Naive thymus-derived CD4-positive, alpha-beta T cell (primary cell): ENCODE data around the gene FCHSD2. TPM values are rescaled to one million over a fixed set of nuclear protein-coding genes. Genes with fewer than 3 reads are reported as not detected.

Source experiments
- ATAC-seq: fragments of 150-1000 bp; cut with Tn5 transposase; 2 replicates; pipeline ENCODE4 v1.10.0; 2021; ENCODE audit warnings: mild to moderate bottlenecking, moderate library complexity
- CTCF ChIA-PET: fragments of 350-600 bp; sonication (Branson Sonifier 250); formaldehyde crosslinking; loops from one replicate; lab custom pipeline; 2021; ENCODE audit warnings: antibody characterized with exemption; lab: Charles Lee
- POLR2A ChIA-PET: fragments of 350-600 bp; sonication (Branson Sonifier 250); formaldehyde crosslinking; loops from one replicate; lab custom pipeline; 2021; ENCODE audit warnings: antibody characterized with exemption, inconsistent platforms; lab: Charles Lee
- DNase-seq, 9 donors: peaks; one replicate each; pipeline versions ENCODE4 v3.0.0 to v3.0.0-alpha.2; 2020 to 2022; ENCODE audit warnings: mixed read lengths in 1 of 9
- H3K27ac ChIP-seq: one replicate; pipeline ENCODE4 v1.7.0; 2013; ENCODE audit warnings: mild to moderate bottlenecking, low read depth, low read length, moderate library complexity
- H3K27me3 ChIP-seq, 2 donors: one replicate each; pipeline ENCODE4 v1.7.0; 2013; ENCODE audit warnings: low read length in 2 of 2, mild to moderate bottlenecking in 2 of 2, moderate library complexity in 2 of 2; ENCODE audit not compliant: control insufficient read depth in 2 of 2, insufficient read depth in 2 of 2
- H3K36me3 ChIP-seq, 3 experiments: 1 replicate in 2 of 3; 2 replicates in 1 of 3; pipeline ENCODE4 v1.7.0; 2013; ENCODE audit warnings: low read length in 3 of 3, mild to moderate bottlenecking in 3 of 3, moderate library complexity in 1 of 3; ENCODE audit not compliant: insufficient read depth in 3 of 3, control insufficient read depth in 2 of 3
- H3K4me1 ChIP-seq, 2 donors: one replicate each; pipeline ENCODE4 v1.7.0; 2013; ENCODE audit warnings: low read length in 2 of 2, mild to moderate bottlenecking in 2 of 2, moderate library complexity in 1 of 2; ENCODE audit not compliant: control insufficient read depth in 2 of 2, insufficient read depth in 2 of 2
- H3K4me3 ChIP-seq: 2 replicates; pipeline ENCODE4 v1.7.0; 2013; ENCODE audit warnings: mild to moderate bottlenecking, low read length
- H3K9me3 ChIP-seq, 3 experiments: 1 replicate in 2 of 3; 2 replicates in 1 of 3; pipeline ENCODE4 v1.7.0; 2013; ENCODE audit warnings: low read length in 3 of 3; ENCODE audit not compliant: control insufficient read depth in 2 of 3
- H3K27ac Mint-ChIP-seq, 9 donors: one replicate each; pipeline ENCODE4 v1.8.0; 2020 to 2022; ENCODE audit warnings: mixed read lengths in 9 of 9, mild to moderate bottlenecking in 8 of 9, moderate library complexity in 5 of 9, inconsistent platforms in 2 of 9
- H3K27me3 Mint-ChIP-seq, 5 donors: one replicate each; pipeline ENCODE4 v1.8.0; 2021 to 2022; ENCODE audit warnings: mixed read lengths in 5 of 5, mild to moderate bottlenecking in 1 of 5
- H3K36me3 Mint-ChIP-seq, 5 donors: one replicate each; pipeline ENCODE4 v1.8.0; 2020 to 2022; ENCODE audit warnings: mixed read lengths in 5 of 5, mild to moderate bottlenecking in 3 of 5, inconsistent platforms in 1 of 5
- H3K4me1 Mint-ChIP-seq, 7 donors: one replicate each; pipeline ENCODE4 v1.8.0; 2020 to 2022; ENCODE audit warnings: mixed read lengths in 7 of 7, mild to moderate bottlenecking in 3 of 7, inconsistent platforms in 1 of 7
- H3K4me3 Mint-ChIP-seq, 10 donors: one replicate each; pipeline ENCODE4 v1.8.0; 2020 to 2022; ENCODE audit warnings: mild to moderate bottlenecking in 10 of 10, mixed read lengths in 10 of 10, moderate library complexity in 6 of 10, inconsistent platforms in 2 of 10
- H3K9me3 Mint-ChIP-seq, 11 donors: one replicate each; pipeline ENCODE4 v1.8.0; 2020 to 2022; ENCODE audit warnings: mixed read lengths in 11 of 11, mild to moderate bottlenecking in 4 of 11, inconsistent platforms in 1 of 11, moderate library complexity in 1 of 11
- intact Hi-C, 2 donors: fragments of 100-400 bp; cut with micrococcal nuclease; formaldehyde crosslinking; loops; one replicate each; pipeline ENCODE4 v1.15.1; 2023
- polyA plus RNA-seq, 2 donors: library from polyadenylated mRNA; unstranded; fragments of 300-500 nt; fragmentation: Illumina TruSeq; gene quantifications; one replicate each; pipeline ENCODE4 v1.2.3, GENCODE V29; 2021
- total RNA-seq, 6 experiments: library from RNA in 5 of 6; stranded (reverse) in 5 of 6; gene quantifications; 1 replicate in 5 of 6; 2 replicates in 1 of 6; pipeline ENCODE4 v1.2.3 and lab custom pipeline; 2021 to 2026

The FCHSD2 gene
- total and polyA plus RNA-seq, 7 experiments from 2014 or later = 18.3 to 69.9 (median 48.6) TPM

DNA sequence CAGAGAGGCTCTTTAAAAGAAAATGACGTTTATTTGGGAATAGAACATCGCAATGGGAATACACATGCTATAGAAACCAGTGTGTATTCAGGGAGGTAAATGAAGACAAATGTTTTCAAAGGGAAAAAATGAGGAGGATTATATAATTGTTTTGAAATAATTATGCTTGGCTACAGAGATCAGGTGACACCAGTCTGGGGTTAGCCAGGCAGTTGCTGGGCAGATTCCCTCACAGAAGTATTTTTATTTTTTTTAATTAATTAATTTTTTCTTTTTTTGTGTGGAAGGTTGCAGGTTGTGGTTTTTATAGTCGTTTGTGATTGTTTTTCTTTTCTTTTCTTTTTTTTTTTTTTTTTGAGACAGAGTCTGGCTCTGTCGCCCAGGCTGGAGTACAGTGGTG lies 342.7 kb downstream of the FCHSD2 start:
- peaks cover 3 to 10% (median 5%) of the 10 kb centered on the region in 7 donors for H3K4me1 Mint-ChIP-seq
- H3K36me3 Mint-ChIP-seq = peaks cover 0 to 4% (median 0%) of the 10 kb centered on the region in 5 donors
- no peaks in the 10 kb centered on the region for H3K27me3 Mint-ChIP-seq
- Histone ChIP-seq H3K27ac (no peak overlapping the region), H3K36me3 (no peaks in the 10 kb centered on the region), H3K27me3 (no peaks in the 10 kb centered on the region), H3K4me3 (no peak overlapping the region), H3K9me3 (no peaks in the 10 kb centered on the region), H3K4me1 (peaks cover 2 to 3% of the 10 kb centered on the region in 2 donors)
- peak overlapping the region in 1 of 9 donors; percentile 10 for H3K27ac Mint-ChIP-seq
- H3K9me3 Mint-ChIP-seq = peaks cover 0 to 1% (median 0%) of the 10 kb centered on the region in 11 donors
- ATAC-seq (no peak), DNase-seq (no peak)
- POLR2A ChIA-PET = no interaction called here
- CTCF ChIA-PET = no interaction called here
- H3K4me3 Mint-ChIP-seq = no peak overlapping the region
- intact Hi-C loops = loop anchor here in 1 of 2 donors (10.0 kb wide), 1 partner anchor 685 kb away; the partner anchor contains the start of gene ANAPC15

DNA sequence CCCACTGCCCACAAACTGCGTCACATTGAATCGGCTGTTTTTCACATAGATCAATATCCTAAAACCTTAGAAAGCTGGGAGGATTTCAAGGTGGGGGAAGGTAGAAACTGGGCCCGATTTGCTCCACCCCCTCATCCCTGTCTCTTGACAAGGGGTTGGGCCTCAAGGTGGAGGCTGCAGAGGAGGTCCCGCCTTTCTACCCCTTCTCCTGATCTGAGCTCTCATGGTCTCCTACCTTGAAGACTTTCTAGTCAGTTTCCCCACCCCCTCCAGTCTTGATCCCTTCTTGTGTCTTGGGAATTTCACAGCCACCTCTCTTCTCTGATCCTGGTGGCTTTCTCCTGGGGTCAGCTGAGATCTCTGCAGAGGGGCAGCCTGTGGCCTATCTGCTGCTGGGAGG lies 343.8 kb downstream of the FCHSD2 start:
- Histone ChIP-seq H3K4me3 (no peak overlapping the region), H3K27ac (no peak overlapping the region), H3K4me1 (peaks cover 8 to 9% of the 10 kb centered on the region in 2 donors), H3K27me3 (no peaks in the 10 kb centered on the region), H3K9me3 (no peaks in the 10 kb centered on the region), H3K36me3 (no peaks in the 10 kb centered on the region)
- peak overlapping the region in 2 of 9 donors; percentile 9 to 78 for H3K27ac Mint-ChIP-seq
- ATAC-seq (no peak), DNase-seq (no peak)
- POLR2A ChIA-PET = no interaction called here
- CTCF ChIA-PET = interaction anchor here (0.5 to 0.6 kb wide), 3 partner anchors 74 to 730 kb away, joined by 3 to 4 read pairs (median 3); no protein-coding TSS in a partner anchor
- intact Hi-C loops = loop anchor here in 1 of 2 donors (10.0 kb wide), 1 partner anchor 684 kb away; the partner anchor contains the start of gene ANAPC15
- no peaks in the 10 kb centered on the region for H3K27me3 Mint-ChIP-seq
- H3K9me3 Mint-ChIP-seq = peaks cover 0 to 1% (median 0%) of the 10 kb centered on the region in 11 donors
- H3K36me3 Mint-ChIP-seq = peaks cover 0 to 4% (median 0%) of the 10 kb centered on the region in 5 donors
- H3K4me1 Mint-ChIP-seq = peaks cover 7 to 21% (median 14%) of the 10 kb centered on the region in 7 donors
- peak overlapping the region in 1 of 10 donors; percentile 12 for H3K4me3 Mint-ChIP-seq

DNA sequence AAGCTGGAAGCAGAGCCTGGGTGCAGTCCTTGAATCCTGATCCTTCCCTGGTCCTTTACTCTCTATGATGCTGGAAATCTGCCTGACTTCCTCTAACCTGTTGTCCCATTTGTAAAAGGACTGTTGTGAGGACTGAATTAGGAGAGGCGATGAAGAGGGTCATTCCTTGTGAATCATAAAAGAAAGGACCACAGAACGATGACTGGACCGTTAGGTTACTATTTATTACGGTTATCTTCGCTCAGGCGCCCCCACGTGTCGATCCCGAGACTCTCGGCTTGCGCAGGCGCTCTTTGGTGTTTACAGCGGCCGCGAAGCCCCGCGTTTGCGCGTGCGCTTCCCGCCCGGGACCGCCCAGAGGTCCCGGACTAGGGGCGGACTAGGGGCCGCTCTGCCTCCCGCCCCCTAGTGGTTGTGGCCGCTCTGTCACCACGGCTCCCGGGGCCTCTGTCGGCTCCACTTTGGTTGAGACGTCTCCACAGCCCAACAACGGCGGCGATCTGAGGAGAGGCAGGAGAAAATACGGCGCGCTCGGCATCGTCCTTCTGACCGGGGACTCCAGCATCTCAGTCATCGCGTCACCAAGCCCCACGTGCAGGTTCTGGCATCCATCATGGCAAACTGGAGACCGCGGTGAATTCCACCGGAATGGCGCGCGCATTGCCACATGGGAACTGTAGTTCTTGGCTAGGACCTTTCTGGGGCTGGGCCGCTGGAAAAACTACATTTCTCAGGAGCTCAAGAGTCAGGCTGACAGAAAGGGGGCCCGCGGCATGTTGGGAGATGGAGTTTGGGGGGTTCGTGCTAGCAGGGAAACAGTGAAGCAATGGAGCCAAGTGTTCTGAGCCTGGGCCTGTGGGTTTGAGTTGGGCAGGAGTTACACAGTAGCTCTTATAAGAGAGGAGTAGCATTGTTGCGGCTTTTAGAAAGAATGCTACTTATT lies 348.4 kb downstream of the FCHSD2 start, which contains the start of gene STARD10:
Gene STARD10 (minus strand): TSS at position 623 of the 943 bp plus-strand sequence. CDS start 12,866 bp downstream, outside the sequence.
- CTCF ChIA-PET = interaction anchor here (0.6 to 3.9 kb wide), 18 partner anchors 11 to 571 kb away, joined by 3 to 102 read pairs (median 4); no protein-coding TSS in a partner anchor
- no peaks in the 10 kb centered on the region for H3K27me3 ChIP-seq
- H3K4me3 Mint-ChIP-seq = peak within 1 kb of the TSS; percentile 78 to 100 (median 98)
- ATAC-seq (peak; percentile 97), DNase-seq (peak; percentile 90 to 97 (median 96))
- H3K9me3 ChIP-seq = no peaks in the 10 kb centered on the region
- peak within 1 kb of the TSS; percentile 99 for H3K27ac ChIP-seq
- no peaks in the 10 kb centered on the region for H3K27me3 Mint-ChIP-seq
- peaks cover 19 to 35% (median 28%) of the 10 kb centered on the region in 7 donors for H3K4me1 Mint-ChIP-seq
- no peaks in the 10 kb centered on the region for H3K36me3 Mint-ChIP-seq
- peak within 1 kb of the TSS; percentile 89 for H3K4me3 ChIP-seq
- H3K27ac Mint-ChIP-seq = peak within 1 kb of the TSS; percentile 99 to 100 (median 99)
- POLR2A ChIA-PET = interaction anchor here (0.6 to 4.0 kb wide), 25 partner anchors 8 to 349 kb away, joined by 3 to 31 read pairs (median 6); partner anchors contain the start of genes ARAP1, ATG16L2 and FCHSD2
- peaks cover 16 to 18% of the 10 kb centered on the region in 2 donors for H3K4me1 ChIP-seq
- H3K36me3 ChIP-seq = no peaks in the 10 kb centered on the region
- intact Hi-C loops = loop anchor here (1.0 to 10.0 kb wide), 11 partner anchors 12 to 804 kb away; partner anchors contain the start of genes ARAP1 (in 2 of the 2), ANAPC15 (in 1 of the 2), ATG16L2 (in 1 of the 2) and CLPB (in 1 of the 2)
- peaks cover 0 to 1% (median 0%) of the 10 kb centered on the region in 11 donors for H3K9me3 Mint-ChIP-seq

DNA sequence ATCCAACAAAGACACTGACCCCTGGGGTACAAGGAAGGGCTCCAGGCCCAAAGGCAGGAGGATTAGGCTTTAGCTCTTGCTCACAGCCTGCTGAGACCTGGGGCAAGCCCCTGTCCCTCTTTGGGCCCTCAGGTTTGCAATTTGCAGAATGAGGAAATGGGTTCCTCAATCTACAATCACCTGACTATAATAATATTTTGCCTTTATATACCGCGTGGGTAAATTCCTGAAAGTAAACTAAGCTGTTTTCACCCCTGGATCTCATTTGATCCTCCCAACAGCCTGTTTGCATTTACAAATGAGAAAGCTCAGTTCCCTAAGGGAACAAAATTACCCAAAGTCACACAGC lies 349.1 kb downstream of the FCHSD2 start:
- Mint-ChIP-seq H3K27ac (peak overlapping the region; percentile 99 to 100 (median 99)), H3K9me3 (peaks cover 0 to 1% (median 0%) of the 10 kb centered on the region in 11 donors), H3K4me3 (peak overlapping the region; percentile 78 to 100 (median 98)), H3K36me3 (no peaks in the 10 kb centered on the region), H3K4me1 (peaks cover 19 to 35% (median 31%) of the 10 kb centered on the region in 7 donors), H3K27me3 (no peaks in the 10 kb centered on the region)
- POLR2A ChIA-PET = interaction anchor here (0.6 to 4.0 kb wide), 18 partner anchors 9 to 1324 kb away, joined by 3 to 31 read pairs (median 6); partner anchors contain the start of genes ARAP1, ATG16L2 and FCHSD2
- H3K27me3 ChIP-seq = no peaks in the 10 kb centered on the region
- H3K36me3 ChIP-seq = no peaks in the 10 kb centered on the region
- no peaks in the 10 kb centered on the region for H3K9me3 ChIP-seq
- CTCF ChIA-PET = interaction anchor here (0.7 to 3.9 kb wide), 7 partner anchors 11 to 107 kb away, joined by 3 to 102 read pairs (median 5); no protein-coding TSS in a partner anchor
- H3K4me1 ChIP-seq = peaks cover 16 to 18% of the 10 kb centered on the region in 2 donors
- no peak for ATAC-seq
- no peak for DNase-seq
- intact Hi-C loops = loop anchor here (1.0 to 10.0 kb wide), 11 partner anchors 12 to 804 kb away; partner anchors contain the start of genes ARAP1 (in 2 of the 2), ANAPC15 (in 1 of the 2), ATG16L2 (in 1 of the 2) and CLPB (in 1 of the 2)
- H3K4me3 ChIP-seq = peak overlapping the region; percentile 89
- H3K27ac ChIP-seq = peak overlapping the region; percentile 99

DNA sequence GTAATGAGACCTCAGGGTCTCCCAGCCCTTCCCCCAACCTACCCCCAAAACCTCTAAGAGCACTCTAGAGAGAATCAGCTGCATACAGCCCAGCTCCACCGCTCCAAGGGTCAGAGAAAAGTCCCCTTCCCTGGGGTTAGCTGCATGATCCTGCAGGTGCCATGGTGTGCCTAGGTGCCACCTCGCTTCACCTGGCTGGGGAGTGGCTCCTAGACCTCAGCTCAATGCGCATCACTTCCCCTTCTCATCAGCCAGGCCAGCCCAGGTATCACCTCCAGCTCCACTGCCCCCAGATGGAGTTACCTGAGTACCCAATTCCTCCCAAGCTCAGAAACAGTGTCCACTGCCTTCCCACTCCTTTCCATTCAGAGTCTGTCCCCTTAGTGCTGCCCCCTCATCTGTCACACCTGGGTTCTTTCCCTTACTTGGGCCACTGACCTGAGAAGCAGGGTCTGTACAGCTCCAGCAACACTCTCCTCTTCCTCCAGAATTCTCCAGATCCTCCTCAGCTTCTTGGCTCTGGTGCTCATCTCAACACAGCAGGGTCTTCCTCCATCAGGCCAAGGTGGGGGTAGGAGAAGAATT lies 349.6 kb downstream of the FCHSD2 start:
- H3K36me3 ChIP-seq = no peaks in the 10 kb centered on the region
- intact Hi-C loops = loop anchor here (1.0 to 10.0 kb wide), 11 partner anchors 11 to 805 kb away; partner anchors contain the start of genes ARAP1 (in 2 of the 2), ANAPC15 (in 1 of the 2), ATG16L2 (in 1 of the 2) and CLPB (in 1 of the 2)
- no peaks in the 10 kb centered on the region for H3K27me3 ChIP-seq
- Mint-ChIP-seq H3K27me3 (no peaks in the 10 kb centered on the region), H3K36me3 (no peaks in the 10 kb centered on the region), H3K4me1 (peaks cover 19 to 36% (median 32%) of the 10 kb centered on the region in 7 donors), H3K4me3 (peak overlapping the region in 9 of 10 donors; percentile 15 to 100 (median 95)), H3K27ac (peak overlapping the region; percentile 99 to 100 (median 99)), H3K9me3 (peaks cover 0 to 1% (median 0%) of the 10 kb centered on the region in 11 donors)
- peak overlapping the region; percentile 99 for H3K27ac ChIP-seq
- ATAC-seq (no peak), DNase-seq (no peak)
- POLR2A ChIA-PET = interaction anchor here (0.6 to 4.0 kb wide), 17 partner anchors 10 to 1325 kb away, joined by 3 to 31 read pairs (median 6); partner anchors contain the start of genes ARAP1, ATG16L2 and FCHSD2
- CTCF ChIA-PET = interaction anchor here (0.7 to 3.9 kb wide), 7 partner anchors 10 to 106 kb away, joined by 3 to 102 read pairs (median 5); no protein-coding TSS in a partner anchor
- peaks cover 16 to 18% of the 10 kb centered on the region in 2 donors for H3K4me1 ChIP-seq
- no peak overlapping the region for H3K4me3 ChIP-seq
- no peaks in the 10 kb centered on the region for H3K9me3 ChIP-seq
